Smooth muscle cell (in vitro differentiated cells): ENCODE results near the gene ADAMTS9. TPM values are rescaled to one million over a fixed set of nuclear protein-coding genes. Genes with fewer than 3 reads are reported as not detected.

ENCODE experiments used
- DNase-seq: peaks from one replicate; lab custom pipeline; 2025; ENCODE audit not compliant: unreplicated experiment; lab: John Stamatoyannopoulos, UW
- H2AFZ ChIP-seq: fragments of 200-600 bp; sonication (generic); 2 replicates; pipeline ENCODE4 v1.6.0; 2016; ENCODE audit warnings: antibody characterized with exemption, low read depth, mild to moderate bottlenecking
- H3F3A ChIP-seq: fragments of 200-600 bp; sonication (generic); 2 replicates; pipeline ENCODE4 v1.6.0; 2017; ENCODE audit warnings: antibody characterized with exemption, low read depth
- H3K27ac ChIP-seq: fragments of 200-600 bp; sonication (generic); 2 replicates; pipeline ENCODE4 v1.5.1; 2016; ENCODE audit warnings: low read depth, mild to moderate bottlenecking
- H3K27me3 ChIP-seq: fragments of 200-600 bp; sonication (generic); 2 replicates; pipeline ENCODE4 v1.6.1; 2016; ENCODE audit warnings: low read depth, mild to moderate bottlenecking
- H3K36me3 ChIP-seq: fragments of 200-600 bp; sonication (generic); 2 replicates; pipeline ENCODE4 v1.5.1; 2016; ENCODE audit warnings: low read depth
- H3K4me1 ChIP-seq: fragments of 200-600 bp; sonication (generic); 2 replicates; pipeline ENCODE4 v1.5.1; 2016; ENCODE audit warnings: low read depth
- H3K4me2 ChIP-seq: fragments of 200-600 bp; sonication (generic); 2 replicates; pipeline ENCODE4 v1.6.0; 2016; ENCODE audit warnings: mild to moderate bottlenecking
- H3K4me3 ChIP-seq: fragments of 200-600 bp; sonication (generic); 2 replicates; pipeline ENCODE4 v1.5.1; 2016; ENCODE audit warnings: mild to moderate bottlenecking
- H3K79me2 ChIP-seq: fragments of 200-600 bp; sonication (generic); 2 replicates; pipeline ENCODE4 v1.6.0; 2016; ENCODE audit warnings: low read depth, mild to moderate bottlenecking
- H3K9ac ChIP-seq: fragments of 200-600 bp; sonication (generic); 2 replicates; pipeline ENCODE4 v1.6.0; 2016; ENCODE audit warnings: low read depth
- H3K9me3 ChIP-seq: fragments of 200-600 bp; sonication (generic); replicated peaks from 2 replicates; pipeline ENCODE4 v1.5.1; 2016; ENCODE audit warnings: low read depth
- H4K20me1 ChIP-seq: fragments of 200-600 bp; sonication (generic); 2 replicates; pipeline ENCODE4 v1.6.0; 2016; ENCODE audit warnings: low read depth
- CTCF ChIP-seq: fragments of 200-600 bp; sonication (generic); IDR thresholded peaks from 2 replicates; pipeline ENCODE4 v1.5.1; 2017; ENCODE audit warnings: borderline replicate concordance, mild to moderate bottlenecking, antibody characterized with exemption; ENCODE audit not compliant: insufficient read depth, poor library complexity, severe bottlenecking
- WGBS: methylation state at CpG from one replicate; pipeline ENCODE4 v1.1.7; 2016; ENCODE audit warnings: low lambda C conversion rate; 5-methylcytosine and 5-hydroxymethylcytosine counted together
- polyA plus RNA-seq: library from polyadenylated mRNA; unstranded; fragments of >200 nt; fragmentation: Nextera tagmentation; extraction: Ambion mirVana; gene quantifications from 2 replicates; pipeline ENCODE4 v1.2.1, GENCODE V29; 2016
- total RNA-seq: library from RNA; depleted of rRNA; stranded (reverse); fragments of >200 nt; gene quantifications from 2 replicates; pipeline ENCODE4 v1.2.3, GENCODE V29; 2014

The ADAMTS9 gene
- total and polyA plus RNA-seq, 2 experiments from 2014 or later, result 18.7 to 66.6 TPM

DNA sequence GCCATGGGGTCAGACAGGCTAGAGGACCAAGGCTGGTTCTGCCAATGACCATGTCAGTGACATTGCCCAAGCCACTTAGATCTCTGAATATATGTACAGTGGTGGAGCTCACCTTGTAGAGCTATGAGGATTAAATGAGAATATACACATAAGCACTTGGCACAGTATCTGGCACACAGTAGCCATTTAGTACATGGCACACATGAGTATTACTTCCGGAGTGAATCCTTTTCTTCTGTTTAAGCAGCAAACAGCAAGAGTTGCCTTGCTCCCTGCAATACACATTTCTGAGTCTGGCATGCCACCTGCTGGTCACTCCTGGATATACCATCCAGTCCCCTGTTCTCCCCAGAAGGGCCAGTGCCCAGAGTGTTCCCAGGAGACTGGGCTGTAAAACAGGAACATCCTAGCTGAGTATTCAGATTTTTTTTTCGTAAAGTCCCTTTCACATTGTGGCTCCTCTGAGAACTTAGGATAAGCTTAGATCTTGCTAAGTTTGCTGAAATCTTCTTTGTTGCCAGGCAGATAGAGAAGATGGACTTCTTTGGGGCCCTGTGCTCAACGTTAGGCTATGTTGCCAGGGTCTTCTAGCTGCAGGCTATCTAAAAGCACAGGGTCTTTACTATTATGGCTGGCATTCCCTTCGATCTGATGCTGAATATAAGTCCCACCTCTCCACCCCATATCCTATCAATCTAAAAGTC, 203.4 kb downstream of the ADAMTS9 start:
- Histone ChIP-seq H3K9me3 (no peaks in the 10 kb centered on the region), H3F3A (no peaks in the 10 kb centered on the region), H2AFZ (no peak overlapping the region), H4K20me1 (no peaks in the 10 kb centered on the region), H3K4me2 (no peak overlapping the region), H3K27ac (no peak overlapping the region), H3K9ac (no peak overlapping the region), H3K27me3 (no peaks in the 10 kb centered on the region), H3K4me3 (no peak overlapping the region), H3K79me2 (no peaks in the 10 kb centered on the region), H3K4me1 (peaks cover 7% of the 10 kb centered on the region), H3K36me3 (no peaks in the 10 kb centered on the region)
- 40% methylated on average over 4 of the region's 4 CpGs for WGBS
- peak; percentile 92 for TF ChIP-seq CTCF
- DNase-seq, result peak; percentile 50

DNA sequence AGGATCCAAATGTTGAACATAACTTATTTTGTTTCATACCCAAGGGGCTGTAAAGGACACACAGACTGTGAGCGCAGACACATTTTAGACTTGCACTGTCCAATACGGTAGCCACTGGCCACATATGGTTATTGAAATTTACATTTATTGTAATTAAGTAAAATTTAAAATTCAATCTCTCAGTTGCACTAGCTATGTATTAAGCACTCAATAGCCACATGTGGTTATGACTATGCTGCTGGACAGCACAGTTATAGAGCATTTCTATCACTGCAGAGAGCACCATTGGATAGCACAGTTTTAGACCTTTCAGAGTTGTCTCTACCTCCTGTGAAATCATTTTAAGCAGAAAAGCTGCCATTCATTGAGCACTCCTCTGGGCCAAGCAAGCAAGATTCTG, 204.3 kb downstream of the ADAMTS9 start:
- H3K4me3 ChIP-seq, result no peak overlapping the region
- H2AFZ ChIP-seq, result no peak overlapping the region
- H3F3A ChIP-seq, result no peaks in the 10 kb centered on the region
- H3K36me3 ChIP-seq, result no peaks in the 10 kb centered on the region
- H4K20me1 ChIP-seq, result no peaks in the 10 kb centered on the region
- H3K9me3 ChIP-seq, result no peaks in the 10 kb centered on the region
- DNase-seq, result no peak
- H3K4me2 ChIP-seq, result no peak overlapping the region
- H3K27me3 ChIP-seq, result no peaks in the 10 kb centered on the region
- H3K9ac ChIP-seq, result no peak overlapping the region
- TF ChIP-seq CTCF, result no peak
- H3K27ac ChIP-seq, result no peak overlapping the region
- H3K4me1 ChIP-seq, result no peaks in the 10 kb centered on the region
- 99% methylated on average over 2 of the region's 2 CpGs for WGBS
- no peaks in the 10 kb centered on the region for H3K79me2 ChIP-seq

DNA sequence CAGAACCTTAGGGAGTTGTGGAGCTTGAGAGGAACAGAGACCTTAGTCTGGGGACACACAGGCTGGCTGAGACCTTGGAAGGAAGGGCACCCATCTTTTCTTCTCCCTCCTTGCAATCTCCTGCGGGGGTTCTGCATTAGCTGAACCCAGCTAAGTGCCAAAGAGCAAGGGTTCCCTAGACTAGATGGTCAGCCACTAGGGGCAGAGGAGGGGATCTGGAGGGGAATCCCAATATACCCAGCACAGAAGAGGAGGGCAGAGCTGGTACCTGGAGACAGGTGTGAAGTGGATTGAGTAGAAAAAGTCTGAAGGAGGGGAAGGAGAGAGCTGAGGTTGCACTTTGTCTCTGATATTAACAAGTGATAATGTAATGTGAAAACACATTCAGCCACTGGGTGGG, 212.8 kb downstream of the ADAMTS9 start:
- Histone ChIP-seq H3K4me1 (peaks cover 6% of the 10 kb centered on the region), H3K9me3 (no peaks in the 10 kb centered on the region), H4K20me1 (no peaks in the 10 kb centered on the region), H3F3A (no peaks in the 10 kb centered on the region), H3K36me3 (no peaks in the 10 kb centered on the region), H3K4me3 (no peak overlapping the region), H3K9ac (no peak overlapping the region), H3K27ac (no peak overlapping the region), H3K27me3 (no peaks in the 10 kb centered on the region), H3K79me2 (no peaks in the 10 kb centered on the region), H2AFZ (no peak overlapping the region), H3K4me2 (no peak overlapping the region)
- no peak for DNase-seq
- WGBS, result 100% methylated on average over 1 of the region's 1 CpG
- TF ChIP-seq CTCF, result no peak

DNA sequence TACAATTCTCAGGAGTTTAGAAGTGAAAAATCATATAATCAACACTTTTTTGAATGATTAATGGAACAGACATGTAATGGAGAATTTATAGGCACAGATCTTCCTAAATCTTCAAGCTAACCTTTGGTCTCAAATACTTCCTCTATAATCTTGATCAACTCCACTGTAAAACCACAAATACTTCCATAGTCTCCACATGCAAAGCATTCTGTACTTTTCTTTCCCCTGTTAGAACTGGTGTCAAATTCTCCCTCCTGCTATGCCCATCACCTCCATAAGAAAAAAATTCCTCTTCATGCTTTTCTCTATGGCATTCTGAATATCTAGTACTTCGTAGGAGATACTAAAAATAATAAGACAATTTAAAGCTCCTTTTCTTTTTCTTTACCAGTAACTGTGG, 214.3 kb downstream of the ADAMTS9 start:
- Histone ChIP-seq H3K9ac (no peak overlapping the region), H3K36me3 (no peaks in the 10 kb centered on the region), H2AFZ (no peak overlapping the region), H3K79me2 (no peaks in the 10 kb centered on the region), H3K27ac (no peak overlapping the region), H3K4me1 (peaks cover 6% of the 10 kb centered on the region), H3K4me3 (no peak overlapping the region), H3F3A (no peaks in the 10 kb centered on the region), H3K9me3 (no peaks in the 10 kb centered on the region), H4K20me1 (no peaks in the 10 kb centered on the region), H3K27me3 (no peaks in the 10 kb centered on the region), H3K4me2 (no peak overlapping the region)
- 79% methylated on average over 1 of the region's 1 CpG for WGBS
- TF ChIP-seq CTCF, result no peak
- DNase-seq, result no peak
